Stimulated activated naive CD8-positive, alpha-beta T cell treated with anti-CD3 and anti-CD28 coated beads, Interleukin-15, Interleukin-2, amounts not matched to agents 100 ng/mL and 50 ng/mL, for 24 hours (primary cell): ENCODE measurements around the gene ATXN2L.
A peak's percentile ranks its signal among the peaks of the same experiment; 100 is the strongest.
"Not testable (repeated sequence)": the region's sequence is repeated elsewhere in the genome, so short reads cannot be mapped to it uniquely, and the experiment has no call there.

Experiments used
- H3K27ac Mint-ChIP-seq: one replicate; pipeline ENCODE4 v1.8.0; 2021; ENCODE audit warnings: mild to moderate bottlenecking, mixed read lengths
- H3K27me3 Mint-ChIP-seq: one replicate; pipeline ENCODE4 v1.8.0; 2021; ENCODE audit warnings: mixed read lengths
- H3K36me3 Mint-ChIP-seq: one replicate; pipeline ENCODE4 v1.8.0; 2021; ENCODE audit warnings: low read depth, mixed read lengths
- H3K4me1 Mint-ChIP-seq: one replicate; pipeline ENCODE4 v1.8.0; 2021; ENCODE audit warnings: low read depth, mixed read lengths
- H3K4me3 Mint-ChIP-seq: one replicate; pipeline ENCODE4 v1.8.0; 2021; ENCODE audit warnings: mild to moderate bottlenecking, mixed read lengths
- H3K9me3 Mint-ChIP-seq: one replicate; pipeline ENCODE4 v1.8.0; 2021; ENCODE audit warnings: mixed read lengths

ATXN2L gene

GRCh38 chr16:28875134-28876018 is 52.6 kb downstream of the ATXN2L start:
- H3K27ac Mint-ChIP-seq: no peak overlapping the region

GRCh38 chr16:28876019-28876659 is 53.3 kb downstream of the ATXN2L start:
- H3K9me3 Mint-ChIP-seq: no peaks in the 10 kb centered on the region
- H3K4me3 Mint-ChIP-seq: no peak overlapping the region
- H3K36me3 Mint-ChIP-seq: peaks cover 9% of the 10 kb centered on the region
- H3K27ac Mint-ChIP-seq: no peak overlapping the region
- H3K4me1 Mint-ChIP-seq: peaks cover 27% of the 10 kb centered on the region
- H3K27me3 Mint-ChIP-seq: peaks cover 6% of the 10 kb centered on the region

More at GRCh38 chr16:28875134-28876018, 52.6 kb downstream of the ATXN2L start:
- no peaks in the 10 kb centered on the region for H3K27me3 Mint-ChIP-seq
- H3K36me3 Mint-ChIP-seq: peaks cover 17% of the 10 kb centered on the region
- no peaks in the 10 kb centered on the region for H3K9me3 Mint-ChIP-seq
- H3K4me3 Mint-ChIP-seq: no peak overlapping the region
- H3K4me1 Mint-ChIP-seq: peaks cover 20% of the 10 kb centered on the region

GRCh38 chr16:28876973-28877654 is 54.3 kb downstream of the ATXN2L start:
- H3K27me3 Mint-ChIP-seq: peaks cover 9% of the 10 kb centered on the region
- peaks cover 29% of the 10 kb centered on the region for H3K4me1 Mint-ChIP-seq
- H3K9me3 Mint-ChIP-seq: no peaks in the 10 kb centered on the region
- H3K4me3 Mint-ChIP-seq: no peak overlapping the region
- peaks cover 6% of the 10 kb centered on the region for H3K36me3 Mint-ChIP-seq
- no peak overlapping the region for H3K27ac Mint-ChIP-seq

- Mint-ChIP-seq H3K9me3 (no peaks in the 10 kb centered on the region), H3K4me1 (peaks cover 29% of the 10 kb centered on the region), H3K27ac (no peak overlapping the region), H3K4me3 (no peak overlapping the region), H3K27me3 (peaks cover 9% of the 10 kb centered on the region), H3K36me3 (peaks cover 6% of the 10 kb centered on the region)
These were observed 54.8 kb downstream of the ATXN2L start for GRCh38 chr16:28877655-28878000.

- Mint-ChIP-seq H3K9me3 (no peaks in the 10 kb centered on the region), H3K4me3 (peak within 1 kb of the TSS; percentile 87), H3K36me3 (peaks cover 6% of the 10 kb centered on the region), H3K4me1 (peaks cover 29% of the 10 kb centered on the region), H3K27me3 (peaks cover 9% of the 10 kb centered on the region), H3K27ac (peak within 1 kb of the TSS; percentile 78)
These were observed 55.5 kb downstream of the ATXN2L start, which contains the start of gene ATP2A1 for GRCh38 chr16:28878083-28878926. ATP2A1 (plus strand) TSS chr16:28878488; CDS start chr16:28878672, 184 bp downstream.

DNA sequence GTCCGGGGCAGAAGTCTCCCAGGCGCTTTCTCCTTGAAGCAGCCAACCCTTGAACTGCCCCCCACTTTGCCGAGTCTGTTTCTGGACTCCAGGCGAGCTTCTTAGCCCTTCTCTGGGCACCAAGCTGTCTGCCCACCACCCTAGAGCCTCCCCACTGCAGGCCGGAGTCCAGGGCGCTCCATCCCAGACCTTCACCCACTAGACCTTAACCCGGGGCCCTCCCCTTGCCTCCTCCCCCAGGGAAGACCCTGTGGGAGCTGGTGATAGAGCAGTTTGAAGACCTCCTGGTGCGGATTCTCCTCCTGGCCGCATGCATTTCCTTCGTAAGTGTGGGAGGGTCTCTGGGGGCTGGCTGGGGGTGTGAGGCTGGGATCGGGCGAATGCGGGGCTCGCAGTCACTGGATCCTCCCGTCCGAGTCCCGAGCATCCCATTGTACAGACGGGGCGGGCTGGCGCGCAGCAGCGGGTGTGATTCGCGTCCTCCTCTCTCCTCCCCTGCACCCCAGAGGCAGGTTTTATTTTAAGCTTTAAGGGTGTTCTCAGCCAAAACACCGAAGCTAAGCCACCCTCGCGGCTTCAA is 56.6 kb downstream of the ATXN2L start:
- Mint-ChIP-seq H3K9me3 (no peaks in the 10 kb centered on the region), H3K27ac (peak overlapping the region; percentile 78)

DNA sequence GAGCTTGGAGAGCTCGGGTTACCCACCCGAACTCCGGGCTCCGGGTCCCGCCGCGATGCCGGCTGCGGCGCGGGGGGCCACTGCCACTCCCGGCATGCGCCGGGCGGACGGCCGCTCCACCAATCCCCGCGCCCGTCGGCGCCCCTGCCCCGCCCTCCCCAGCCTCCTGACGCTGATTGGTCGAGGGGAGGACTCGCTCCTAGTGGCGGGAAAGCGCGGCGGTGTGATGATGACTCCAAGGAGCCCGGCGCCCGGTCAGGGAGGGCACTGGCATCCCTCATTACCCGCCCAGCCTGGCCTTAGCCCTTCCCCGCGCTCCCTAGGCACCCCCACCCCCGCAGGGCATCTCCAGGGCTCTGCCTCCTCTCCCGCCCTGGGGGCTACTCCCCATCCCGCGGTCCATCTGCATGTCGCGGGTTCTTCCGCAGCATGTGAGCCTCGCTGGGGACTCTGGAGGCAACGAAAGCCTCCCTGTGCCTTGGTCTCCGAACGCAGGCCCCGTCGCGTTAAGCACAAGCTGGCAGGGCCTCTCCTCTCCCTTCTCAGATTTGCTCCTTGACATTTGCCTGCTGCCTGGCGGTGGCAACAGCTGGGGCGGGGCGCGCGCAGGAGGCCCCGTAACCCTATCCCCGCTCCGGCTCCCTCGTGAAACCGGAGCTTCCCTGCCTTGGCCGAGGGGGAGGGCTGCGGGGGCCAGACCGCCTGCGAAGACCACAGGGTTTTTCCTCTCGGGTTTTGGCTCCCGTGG is 57.2 kb downstream of the ATXN2L start:
- H3K36me3 Mint-ChIP-seq: no peaks in the 10 kb centered on the region
- peak overlapping the region; percentile 87 for H3K4me3 Mint-ChIP-seq
- H3K27ac Mint-ChIP-seq: peak overlapping the region; percentile 37
- peaks cover 9% of the 10 kb centered on the region for H3K27me3 Mint-ChIP-seq
- peaks cover 29% of the 10 kb centered on the region for H3K4me1 Mint-ChIP-seq
- H3K9me3 Mint-ChIP-seq: no peaks in the 10 kb centered on the region

More for the DNA sequence above, 56.6 kb downstream of the ATXN2L start:
- Mint-ChIP-seq H3K27me3 (peaks cover 9% of the 10 kb centered on the region), H3K36me3 (no peaks in the 10 kb centered on the region), H3K4me3 (peak overlapping the region; percentile 87), H3K4me1 (peaks cover 29% of the 10 kb centered on the region)

DNA sequence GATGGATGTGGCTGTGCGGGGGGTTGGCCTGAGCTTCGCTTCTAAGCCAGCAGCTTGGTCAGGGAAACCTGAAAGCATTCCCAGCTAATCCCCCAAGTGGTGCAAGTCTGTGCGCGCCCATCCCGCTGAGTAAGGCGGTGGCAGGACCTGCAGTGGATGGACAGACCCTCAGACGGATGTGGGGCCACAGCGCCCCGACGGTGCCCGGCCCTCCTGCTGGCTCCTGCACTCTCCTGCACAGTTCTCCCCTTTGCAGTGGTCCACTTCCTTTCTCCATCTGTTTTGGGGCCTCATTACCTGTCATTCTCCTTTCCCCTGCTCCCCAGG is 57.8 kb downstream of the ATXN2L start:
- H3K4me1 Mint-ChIP-seq: peaks cover 29% of the 10 kb centered on the region
- H3K27me3 Mint-ChIP-seq: peaks cover 9% of the 10 kb centered on the region
- peak overlapping the region; percentile 40 for H3K4me3 Mint-ChIP-seq
- no peaks in the 10 kb centered on the region for H3K9me3 Mint-ChIP-seq
- H3K27ac Mint-ChIP-seq: no peak overlapping the region
- no peaks in the 10 kb centered on the region for H3K36me3 Mint-ChIP-seq

DNA sequence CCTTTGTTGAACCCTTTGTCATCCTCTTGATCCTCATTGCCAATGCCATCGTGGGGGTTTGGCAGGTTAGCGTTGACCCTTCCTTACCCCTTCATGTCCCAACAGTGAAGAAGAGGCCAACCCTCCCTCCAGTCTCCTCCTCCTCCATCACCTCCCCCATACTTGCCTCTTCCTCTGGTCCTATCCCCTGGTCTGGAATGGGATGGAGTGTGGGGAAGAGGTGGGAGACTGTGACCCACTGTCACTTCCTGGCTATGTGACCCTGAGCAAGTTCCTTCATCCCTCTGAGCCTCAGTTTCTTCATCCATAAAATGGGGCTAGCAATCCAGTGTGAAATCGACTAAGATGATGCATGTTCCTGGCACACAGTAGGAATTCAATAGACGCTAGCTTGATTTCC is 58.2 kb downstream of the ATXN2L start:
- peak overlapping the region; percentile 71 for H3K27ac Mint-ChIP-seq
- H3K4me3 Mint-ChIP-seq: peak overlapping the region; percentile 40
- peaks cover 9% of the 10 kb centered on the region for H3K27me3 Mint-ChIP-seq
- no peaks in the 10 kb centered on the region for H3K9me3 Mint-ChIP-seq
- peaks cover 29% of the 10 kb centered on the region for H3K4me1 Mint-ChIP-seq
- no peaks in the 10 kb centered on the region for H3K36me3 Mint-ChIP-seq

- H3K9me3 Mint-ChIP-seq, H3K27ac Mint-ChIP-seq, H3K36me3 Mint-ChIP-seq, H3K4me3 Mint-ChIP-seq, H3K27me3 Mint-ChIP-seq: not testable (repeated sequence)
- peaks cover 29% of the 10 kb centered on the region for H3K4me1 Mint-ChIP-seq
These were observed 58.8 kb downstream of the ATXN2L start for GRCh38 chr16:28881565-28881964.

DNA sequence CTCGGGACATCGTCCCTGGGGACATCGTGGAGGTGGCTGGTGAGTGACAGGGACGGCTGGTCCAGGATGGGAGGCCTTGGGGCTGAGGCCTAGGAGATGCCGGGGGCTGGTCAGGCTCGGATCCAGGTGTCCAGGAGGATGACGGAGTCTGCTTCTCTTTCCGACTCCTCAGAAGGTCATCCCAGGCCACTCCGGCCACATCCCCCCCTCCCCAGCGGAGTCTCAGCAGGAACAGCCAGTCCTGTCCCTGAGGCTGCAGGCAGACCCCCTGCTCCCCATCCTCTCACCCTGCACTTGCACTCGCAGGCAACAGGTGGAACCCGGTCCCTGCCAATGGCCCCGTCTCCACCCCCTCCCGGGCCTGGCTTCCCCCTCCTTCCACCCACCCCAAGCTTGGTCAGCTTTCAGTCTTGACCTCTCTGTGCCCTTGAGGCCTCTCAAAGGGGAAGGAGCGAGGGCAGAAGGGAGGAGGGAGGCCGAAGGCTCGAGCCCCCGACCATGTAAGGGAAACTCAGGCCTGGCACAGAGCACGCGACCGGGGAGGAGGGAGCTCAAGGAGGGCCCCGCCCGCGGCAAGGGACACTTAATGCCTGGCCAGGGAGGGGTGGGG is 59.9 kb downstream of the ATXN2L start:
- Mint-ChIP-seq H3K4me1 (peaks cover 29% of the 10 kb centered on the region), H3K4me3 (no peak overlapping the region), H3K36me3 (no peaks in the 10 kb centered on the region), H3K27ac (no peak overlapping the region), H3K27me3 (peaks cover 9% of the 10 kb centered on the region), H3K9me3 (no peaks in the 10 kb centered on the region)

GRCh38 chr16:28883221-28883996 is 60.6 kb downstream of the ATXN2L start:
- H3K4me3 Mint-ChIP-seq: no peak overlapping the region
- H3K9me3 Mint-ChIP-seq: no peaks in the 10 kb centered on the region
- H3K4me1 Mint-ChIP-seq: peaks cover 25% of the 10 kb centered on the region
- no peak overlapping the region for H3K27ac Mint-ChIP-seq
- peaks cover 9% of the 10 kb centered on the region for H3K27me3 Mint-ChIP-seq
- no peaks in the 10 kb centered on the region for H3K36me3 Mint-ChIP-seq

DNA sequence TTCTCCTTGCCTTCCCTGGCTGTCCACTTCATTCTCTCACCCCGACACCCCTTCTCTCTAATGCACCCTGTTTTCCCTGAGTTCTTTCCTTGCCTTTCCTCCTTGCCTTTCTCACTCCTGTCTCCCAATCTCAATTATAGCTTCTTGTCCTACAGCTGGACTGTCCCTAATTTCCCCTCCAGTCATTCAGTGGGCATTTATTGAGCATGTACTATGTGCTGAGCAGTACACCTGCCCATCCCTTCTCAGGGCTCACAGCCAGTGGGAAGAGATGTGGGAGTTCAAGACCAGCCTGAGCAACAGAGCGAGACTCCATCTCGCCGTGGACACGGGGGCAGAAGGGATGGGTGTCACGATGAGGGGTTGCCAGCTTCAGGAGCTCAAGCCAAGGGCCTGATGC is 61.2 kb downstream of the ATXN2L start:
- H3K9me3 Mint-ChIP-seq: no peaks in the 10 kb centered on the region
- H3K36me3 Mint-ChIP-seq: no peaks in the 10 kb centered on the region
- H3K4me3 Mint-ChIP-seq: no peak overlapping the region
- peaks cover 18% of the 10 kb centered on the region for H3K4me1 Mint-ChIP-seq
- H3K27ac Mint-ChIP-seq: no peak overlapping the region
- peaks cover 9% of the 10 kb centered on the region for H3K27me3 Mint-ChIP-seq
